Measurements from ENCODE around the gene TBC1D10B.
"Not testable (repeated sequence)": the region's sequence is repeated elsewhere in the genome, so short reads cannot be mapped to it uniquely, and the experiment has no call there.

GRCh38 chr16:30343491-30343820 lies 26.8 kb downstream of the TBC1D10B start:
- TF ChIP-seq CTCF, POLR2A (IDR thresholded peaks at IDR 0.05): not testable (repeated sequence)

All from right lobe of liver (tissue), 4 donors.